ENCODE measurements around the gene PIK3CA.
A peak's percentile ranks its signal among the peaks of the same experiment; 100 is the strongest.

Gene PIK3CA

DNA sequence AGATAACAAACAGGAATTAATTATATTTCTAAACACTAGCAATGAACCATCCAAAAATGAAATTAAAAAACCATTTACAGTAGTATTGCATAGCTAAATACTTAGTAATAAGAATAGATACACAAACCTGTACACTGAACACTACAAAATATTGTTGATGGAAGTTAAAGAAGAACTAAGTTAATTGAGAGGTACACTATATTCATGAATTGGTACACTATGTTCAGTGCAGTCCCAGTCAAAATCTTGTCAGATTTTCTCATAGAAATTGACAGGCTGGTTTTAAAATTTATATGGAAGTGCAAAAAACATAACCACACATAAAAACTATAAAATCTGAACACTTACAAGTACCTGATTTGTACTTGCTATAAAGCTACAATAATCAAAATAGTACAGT is 24.4 kb downstream of the PIK3CA start:
- TF ChIP-seq, protein P1, sequence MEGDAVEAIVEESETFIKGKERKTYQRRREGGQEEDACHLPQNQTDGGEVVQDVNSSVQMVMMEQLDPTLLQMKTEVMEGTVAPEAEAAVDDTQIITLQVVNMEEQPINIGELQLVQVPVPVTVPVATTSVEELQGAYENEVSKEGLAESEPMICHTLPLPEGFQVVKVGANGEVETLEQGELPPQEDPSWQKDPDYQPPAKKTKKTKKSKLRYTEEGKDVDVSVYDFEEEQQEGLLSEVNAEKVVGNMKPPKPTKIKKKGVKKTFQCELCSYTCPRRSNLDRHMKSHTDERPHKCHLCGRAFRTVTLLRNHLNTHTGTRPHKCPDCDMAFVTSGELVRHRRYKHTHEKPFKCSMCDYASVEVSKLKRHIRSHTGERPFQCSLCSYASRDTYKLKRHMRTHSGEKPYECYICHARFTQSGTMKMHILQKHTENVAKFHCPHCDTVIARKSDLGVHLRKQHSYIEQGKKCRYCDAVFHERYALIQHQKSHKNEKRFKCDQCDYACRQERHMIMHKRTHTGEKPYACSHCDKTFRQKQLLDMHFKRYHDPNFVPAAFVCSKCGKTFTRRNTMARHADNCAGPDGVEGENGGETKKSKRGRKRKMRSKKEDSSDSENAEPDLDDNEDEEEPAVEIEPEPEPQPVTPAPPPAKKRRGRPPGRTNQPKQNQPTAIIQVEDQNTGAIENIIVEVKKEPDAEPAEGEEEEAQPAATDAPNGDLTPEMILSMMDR (IDR thresholded peaks at IDR 0.05), result no peak
- Histone ChIP-seq H3K4me1 (peaks cover 0 to 39% (median 5%) of the 10 kb centered on the region in 4 donors), H3K27me3 (no peaks in the 10 kb centered on the region), H3K36me3 (no peaks in the 10 kb centered on the region), H3K9me3 (peaks cover 0 to 11% (median 10%) of the 10 kb centered on the region in 3 donors), H3K27ac (no peak overlapping the region), H3K4me3 (no peak overlapping the region)
- DNase-seq, result no peak
- intact Hi-C loops (cut with DNase I; ENCODE audit: low total_unique reads), result no loop called here

DNA sequence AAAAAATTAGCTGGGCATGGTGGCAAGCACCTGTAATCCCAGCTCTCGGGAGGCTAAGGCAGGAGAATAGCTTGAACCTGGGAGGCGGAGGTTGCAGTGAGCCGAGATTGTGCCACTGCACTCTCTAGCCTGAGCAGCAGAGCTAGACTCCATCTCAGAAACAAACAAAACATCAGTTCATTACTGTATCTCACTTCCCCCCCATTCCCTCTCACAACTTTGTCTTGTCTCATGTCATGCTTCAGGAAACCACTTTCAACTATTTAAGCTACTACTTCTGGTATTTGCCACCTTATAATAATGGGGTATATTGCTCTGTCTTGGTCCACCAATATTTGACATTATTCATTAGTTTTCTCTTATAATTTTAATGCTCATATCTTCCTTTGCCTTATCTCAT is 26.2 kb downstream of the PIK3CA start:
- DNase-seq, result no peak
- Histone ChIP-seq H3K27me3 (no peaks in the 10 kb centered on the region), H3K4me3 (no peak overlapping the region), H3K4me1 (peaks cover 0 to 53% (median 15%) of the 10 kb centered on the region in 4 donors), H3K27ac (peak overlapping the region in 1 of 2 donors; percentile 57), H3K9me3 (peaks cover 0 to 11% (median 10%) of the 10 kb centered on the region in 3 donors), H3K36me3 (no peaks in the 10 kb centered on the region)
- TF ChIP-seq, protein P1 (IDR thresholded peaks at IDR 0.05), result no peak
- intact Hi-C loops (cut with DNase I; ENCODE audit: low total_unique reads), result no loop called here

DNA sequence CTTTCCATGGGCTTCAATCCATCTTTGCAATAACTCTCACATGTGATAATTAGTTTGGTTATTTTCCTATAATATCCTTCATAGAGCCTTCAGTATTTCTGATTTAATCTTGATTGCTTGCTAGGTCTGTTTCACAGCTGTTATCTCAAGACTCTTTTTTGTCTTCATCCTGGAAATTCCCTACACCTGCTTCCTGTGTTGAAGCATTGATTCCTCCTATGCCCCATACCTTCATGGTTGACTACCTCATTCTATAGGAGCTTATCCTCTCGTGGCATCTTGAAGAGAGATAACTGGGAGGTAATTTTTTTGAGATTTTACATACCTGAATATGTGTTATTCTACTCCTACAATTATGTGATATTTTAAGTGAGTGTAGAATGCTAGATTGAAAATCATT is 26.7 kb downstream of the PIK3CA start:
- Histone ChIP-seq H3K27me3 (no peaks in the 10 kb centered on the region), H3K36me3 (no peaks in the 10 kb centered on the region), H3K9me3 (peaks cover 0 to 11% (median 10%) of the 10 kb centered on the region in 3 donors), H3K4me3 (peak overlapping the region in 1 of 2 donors; percentile 6), H3K27ac (peak overlapping the region in 1 of 2 donors; percentile 57), H3K4me1 (peaks cover 0 to 53% (median 21%) of the 10 kb centered on the region in 4 donors)
- TF ChIP-seq, protein P1 (IDR thresholded peaks at IDR 0.05), result no peak
- intact Hi-C loops (cut with DNase I; ENCODE audit: low total_unique reads), result no loop called here
- no peak for DNase-seq

DNA sequence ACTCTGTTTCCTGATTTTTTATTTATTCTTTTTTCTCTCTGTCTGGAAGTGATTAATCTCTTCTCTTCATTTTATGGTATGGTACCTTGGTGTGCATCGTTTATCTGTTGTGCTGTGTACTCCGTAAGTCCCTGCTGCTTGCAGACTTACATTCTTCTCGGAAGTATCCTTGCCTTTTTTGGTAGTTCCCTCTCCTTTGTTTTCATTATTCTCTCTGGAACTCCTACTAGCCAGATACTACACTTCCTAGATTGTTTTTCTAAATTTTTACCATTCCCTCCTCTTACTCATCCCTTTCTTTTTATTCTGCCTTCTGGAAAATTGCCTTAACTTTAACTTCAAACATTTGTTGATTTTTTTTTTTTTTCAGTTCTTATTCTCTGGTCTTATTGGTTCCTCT is 27.2 kb downstream of the PIK3CA start:
- intact Hi-C loops (cut with DNase I; ENCODE audit: low total_unique reads), result no loop called here
- DNase-seq, result no peak
- Histone ChIP-seq H3K36me3 (no peaks in the 10 kb centered on the region), H3K27me3 (no peaks in the 10 kb centered on the region), H3K27ac (peak overlapping the region in 1 of 2 donors; percentile 57), H3K4me1 (peaks cover 0 to 57% (median 26%) of the 10 kb centered on the region in 4 donors), H3K4me3 (peak overlapping the region in 1 of 2 donors; percentile 6), H3K9me3 (peaks cover 0 to 11% (median 10%) of the 10 kb centered on the region in 3 donors)
- TF ChIP-seq, protein P1 (IDR thresholded peaks at IDR 0.05), result no peak

DNA sequence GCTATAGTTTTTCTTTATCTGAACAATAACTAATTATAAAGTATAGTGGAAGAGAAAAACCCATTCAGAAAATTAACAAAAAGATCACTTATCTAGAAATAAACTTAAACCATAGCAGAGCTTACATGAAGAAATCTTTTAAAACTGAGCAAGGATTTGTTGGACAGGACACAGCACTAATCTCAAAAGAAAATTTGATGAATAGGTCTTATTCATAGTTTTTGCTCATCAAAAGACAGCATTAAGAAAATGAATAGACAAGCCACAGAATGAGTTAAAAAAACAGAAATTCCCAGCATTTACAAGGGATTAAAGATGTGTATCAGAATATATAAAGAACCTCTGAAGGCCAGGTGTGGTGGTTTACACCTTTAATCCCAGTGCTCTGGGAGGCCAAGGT is 29.5 kb downstream of the PIK3CA start:
- DNase-seq, result no peak
- intact Hi-C loops (cut with DNase I; ENCODE audit: low total_unique reads), result no loop called here
- H3K4me1 ChIP-seq, result peaks cover 0 to 77% (median 42%) of the 10 kb centered on the region in 4 donors

More for the DNA sequence above, 29.5 kb downstream of the PIK3CA start:
- no peaks in the 10 kb centered on the region for H3K36me3 ChIP-seq
- H3K27ac ChIP-seq, result peak overlapping the region in 1 of 2 donors; percentile 72
- no peaks in the 10 kb centered on the region for H3K27me3 ChIP-seq
- H3K9me3 ChIP-seq, result no peaks in the 10 kb centered on the region
- TF ChIP-seq, protein P1 (IDR thresholded peaks at IDR 0.05), result no peak
- H3K4me3 ChIP-seq, result no peak overlapping the region

Data from tibial artery (tissue), 4 donors.